Measurements from ENCODE around the gene EPHB1.

Gene EPHB1

GRCh38 chr3:135172191-135172869 lies 377.3 kb downstream of the EPHB1 start:
- no peak for DNase-seq (ENCODE audit: low spot score)
- TF ChIP-seq CTCF (IDR thresholded peaks at IDR 0.05; ENCODE audit: extremely low read depth, missing control alignments), result no peak

- no peak for TF ChIP-seq CTCF (IDR thresholded peaks at IDR 0.05; ENCODE audit: extremely low read depth, missing control alignments)
- DNase-seq (ENCODE audit: low spot score), result no peak
These were observed 380.7 kb downstream of the EPHB1 start for GRCh38 chr3:135175728-135176277.

GRCh38 chr3:135176881-135177280 lies 381.8 kb downstream of the EPHB1 start:
- no peak for TF ChIP-seq CTCF (IDR thresholded peaks at IDR 0.05; ENCODE audit: extremely low read depth, missing control alignments)
- DNase-seq (ENCODE audit: low spot score), result no peak

GRCh38 chr3:135178566-135178965 lies 383.5 kb downstream of the EPHB1 start:
- no peak for DNase-seq (ENCODE audit: low spot score)
- TF ChIP-seq CTCF (IDR thresholded peaks at IDR 0.05; ENCODE audit: extremely low read depth, missing control alignments), result no peak

GRCh38 chr3:135181408-135181807 lies 386.3 kb downstream of the EPHB1 start:
- no peak for TF ChIP-seq CTCF (IDR thresholded peaks at IDR 0.05; ENCODE audit: extremely low read depth, missing control alignments)
- DNase-seq (ENCODE audit: low spot score), result no peak

GRCh38 chr3:135182364-135182998 lies 387.4 kb downstream of the EPHB1 start:
- no peak for TF ChIP-seq CTCF (IDR thresholded peaks at IDR 0.05; ENCODE audit: extremely low read depth, missing control alignments)
- no peak for DNase-seq (ENCODE audit: low spot score)

GRCh38 chr3:135190658-135191057 lies 395.6 kb downstream of the EPHB1 start:
- TF ChIP-seq CTCF (IDR thresholded peaks at IDR 0.05; ENCODE audit: extremely low read depth, missing control alignments), result no peak
- no peak for DNase-seq (ENCODE audit: low spot score)

Data from GM20000 (cell line).